Nephron (organoid): ENCODE results near the gene HIF1AN.

Experiments used
- H3K27ac Mint-ChIP-seq, 3 experiments: 2 replicates each; pipeline ENCODE4 v1.8.0; 2020; ENCODE audit warnings: mixed read lengths in 3 of 3, mild to moderate bottlenecking in 2 of 3, moderate library complexity in 1 of 3
- H3K27me3 Mint-ChIP-seq: 2 replicates; pipeline ENCODE4 v1.8.0; 2021; ENCODE audit warnings: low read depth, mild to moderate bottlenecking, moderate library complexity, mixed read lengths
- H3K36me3 Mint-ChIP-seq: 2 replicates; pipeline ENCODE4 v1.8.0; 2020; ENCODE audit warnings: low read depth, mixed read lengths
- H3K4me1 Mint-ChIP-seq: 2 replicates; pipeline ENCODE4 v1.8.0; 2020; ENCODE audit warnings: mixed read lengths
- H3K4me3 Mint-ChIP-seq, 3 experiments: 2 replicates each; pipeline ENCODE4 v1.8.0; 2020; ENCODE audit warnings: mild to moderate bottlenecking in 3 of 3, mixed read lengths in 3 of 3, moderate library complexity in 2 of 3
- H3K9me3 Mint-ChIP-seq: 2 replicates; pipeline ENCODE4 v1.8.0; 2020; ENCODE audit warnings: mixed read lengths
- TF ChIP-seq, protein P1 (sequence below), 3 experiments: fragments of 200-600 bp; sonication (generic); IDR thresholded peaks; one replicate each; pipeline ENCODE4 v1.5.0; 2021; ENCODE audit warnings: antibody characterized with exemption in 3 of 3; ENCODE audit not compliant: unreplicated experiment in 3 of 3

The HIF1AN gene

GRCh38 chr10:100562008-100562672, 26.4 kb downstream of the HIF1AN start:
- TF ChIP-seq, protein P1, sequence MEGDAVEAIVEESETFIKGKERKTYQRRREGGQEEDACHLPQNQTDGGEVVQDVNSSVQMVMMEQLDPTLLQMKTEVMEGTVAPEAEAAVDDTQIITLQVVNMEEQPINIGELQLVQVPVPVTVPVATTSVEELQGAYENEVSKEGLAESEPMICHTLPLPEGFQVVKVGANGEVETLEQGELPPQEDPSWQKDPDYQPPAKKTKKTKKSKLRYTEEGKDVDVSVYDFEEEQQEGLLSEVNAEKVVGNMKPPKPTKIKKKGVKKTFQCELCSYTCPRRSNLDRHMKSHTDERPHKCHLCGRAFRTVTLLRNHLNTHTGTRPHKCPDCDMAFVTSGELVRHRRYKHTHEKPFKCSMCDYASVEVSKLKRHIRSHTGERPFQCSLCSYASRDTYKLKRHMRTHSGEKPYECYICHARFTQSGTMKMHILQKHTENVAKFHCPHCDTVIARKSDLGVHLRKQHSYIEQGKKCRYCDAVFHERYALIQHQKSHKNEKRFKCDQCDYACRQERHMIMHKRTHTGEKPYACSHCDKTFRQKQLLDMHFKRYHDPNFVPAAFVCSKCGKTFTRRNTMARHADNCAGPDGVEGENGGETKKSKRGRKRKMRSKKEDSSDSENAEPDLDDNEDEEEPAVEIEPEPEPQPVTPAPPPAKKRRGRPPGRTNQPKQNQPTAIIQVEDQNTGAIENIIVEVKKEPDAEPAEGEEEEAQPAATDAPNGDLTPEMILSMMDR (IDR thresholded peaks at IDR 0.05; ENCODE audit: unreplicated experiment in 3 of 3): peak; percentile 97 to 99 (median 99)
- Mint-ChIP-seq H3K36me3 (peaks cover 1% of the 10 kb centered on the region), H3K27ac (no peak overlapping the region), H3K4me3 (no peak overlapping the region), H3K27me3 (peaks cover 36% of the 10 kb centered on the region), H3K9me3 (no peaks in the 10 kb centered on the region), H3K4me1 (no peaks in the 10 kb centered on the region)

DNA sequence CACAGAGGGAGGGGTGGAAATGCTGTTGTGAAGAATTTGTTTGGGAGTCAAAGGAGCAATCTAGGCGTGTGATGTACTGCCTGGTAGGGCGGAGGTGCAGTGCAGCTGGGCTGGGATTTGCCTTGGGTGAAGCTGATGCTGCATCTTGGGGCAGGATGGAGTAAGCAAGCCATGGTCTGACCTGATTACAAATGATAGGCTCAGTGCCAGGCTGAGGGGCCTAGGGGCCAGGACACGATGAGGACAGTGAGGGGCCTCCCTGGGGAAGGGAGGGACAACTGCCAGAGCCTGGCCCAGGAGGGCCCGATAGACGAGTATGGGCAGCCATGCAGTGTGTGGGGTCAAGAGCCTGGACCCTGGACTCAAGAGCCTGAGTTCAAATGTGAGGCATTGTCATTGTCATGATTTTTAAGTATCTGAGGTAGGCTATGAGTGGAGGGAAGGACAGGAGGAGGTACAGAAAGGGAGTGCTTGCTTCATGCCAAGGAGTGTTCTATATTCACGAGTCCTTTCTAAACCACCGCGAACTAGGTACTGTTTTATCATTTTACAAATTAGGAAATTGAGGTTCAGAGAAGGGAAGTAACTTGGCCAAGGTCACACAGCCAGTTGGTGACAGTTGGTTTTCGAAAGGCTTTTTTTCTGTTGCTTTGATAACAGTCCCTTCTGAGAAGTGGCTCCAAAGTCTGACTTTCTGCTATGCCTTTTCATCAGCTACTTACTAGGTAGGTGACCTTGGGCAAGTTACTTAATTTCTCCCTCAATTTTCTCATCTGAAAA, 29.7 kb downstream of the HIF1AN start:
- Mint-ChIP-seq H3K4me1 (no peaks in the 10 kb centered on the region), H3K9me3 (no peaks in the 10 kb centered on the region), H3K4me3 (no peak overlapping the region), H3K27me3 (peaks cover 36% of the 10 kb centered on the region), H3K27ac (no peak overlapping the region), H3K36me3 (no peaks in the 10 kb centered on the region)
- TF ChIP-seq, protein P1 (IDR thresholded peaks at IDR 0.05; ENCODE audit: unreplicated experiment in 3 of 3): no peak

- H3K4me1 Mint-ChIP-seq: no peaks in the 10 kb centered on the region
- no peak overlapping the region for H3K27ac Mint-ChIP-seq
- H3K4me3 Mint-ChIP-seq: no peak overlapping the region
- peaks cover 36% of the 10 kb centered on the region for H3K27me3 Mint-ChIP-seq
- H3K9me3 Mint-ChIP-seq: no peaks in the 10 kb centered on the region
- TF ChIP-seq, protein P1 (IDR thresholded peaks at IDR 0.05; ENCODE audit: unreplicated experiment in 3 of 3): no peak
- no peaks in the 10 kb centered on the region for H3K36me3 Mint-ChIP-seq
These were observed 30.8 kb downstream of the HIF1AN start for GRCh38 chr10:100566561-100566960.

DNA sequence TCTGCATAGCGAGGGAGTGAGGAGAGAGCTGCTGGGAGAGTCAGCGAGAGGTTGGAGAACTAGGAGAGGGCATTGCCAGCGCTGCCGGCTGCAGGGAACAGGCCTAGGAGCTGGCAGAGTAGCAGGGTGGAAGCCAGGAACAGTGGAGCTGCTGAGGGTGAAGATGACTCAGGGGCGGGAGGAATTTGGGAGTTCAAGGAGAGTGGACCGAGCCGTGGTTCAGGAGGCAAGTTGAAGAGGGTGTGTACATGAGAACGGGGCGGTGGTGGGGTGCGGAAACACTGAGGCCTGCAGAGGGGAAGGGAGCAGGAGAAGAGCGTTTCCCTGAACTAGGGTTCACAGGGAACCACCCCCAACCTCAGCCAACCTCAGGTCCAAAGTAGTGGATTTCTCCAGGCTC, 31.5 kb downstream of the HIF1AN start:
- Mint-ChIP-seq H3K4me1 (no peaks in the 10 kb centered on the region), H3K36me3 (no peaks in the 10 kb centered on the region), H3K27ac (no peak overlapping the region), H3K27me3 (peaks cover 36% of the 10 kb centered on the region), H3K9me3 (no peaks in the 10 kb centered on the region), H3K4me3 (no peak overlapping the region)
- TF ChIP-seq, protein P1 (IDR thresholded peaks at IDR 0.05; ENCODE audit: unreplicated experiment in 3 of 3): no peak

DNA sequence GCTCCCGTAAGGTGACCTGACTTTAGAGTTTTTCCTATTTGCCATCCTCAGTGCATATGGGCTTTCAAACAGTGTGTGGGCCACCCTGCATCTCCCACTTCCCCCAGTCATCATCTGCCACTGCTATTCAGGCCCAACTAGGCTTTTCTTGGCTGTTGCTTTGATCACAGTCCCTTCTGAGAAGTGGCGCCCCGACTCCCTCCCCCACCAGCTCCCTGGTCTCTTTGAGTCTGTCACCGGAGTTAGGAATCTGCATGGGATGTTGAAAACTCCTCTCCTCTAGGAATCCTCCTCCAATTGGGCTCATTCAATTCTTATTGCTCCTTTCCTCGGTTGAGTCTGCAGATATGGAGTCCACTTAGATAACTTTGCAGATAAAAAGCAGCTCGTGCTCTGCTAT, 32.1 kb downstream of the HIF1AN start:
- Mint-ChIP-seq H3K4me3 (no peak overlapping the region), H3K4me1 (no peaks in the 10 kb centered on the region), H3K27me3 (peaks cover 36% of the 10 kb centered on the region), H3K27ac (peak overlapping the region in 1 of 3 experiments; percentile 25), H3K9me3 (no peaks in the 10 kb centered on the region), H3K36me3 (no peaks in the 10 kb centered on the region)
- TF ChIP-seq, protein P1 (IDR thresholded peaks at IDR 0.05; ENCODE audit: unreplicated experiment in 3 of 3): no peak
